Loucy (cell line): ENCODE measurements around the gene KRT76.

Experiments used
- H2AFZ ChIP-seq: fragments of 200-600 bp; sonication (generic); 2 replicates; pipeline ENCODE4 v1.6.0; 2016; ENCODE audit warnings: antibody characterized with exemption, mild to moderate bottlenecking, low read length, moderate library complexity
- H3F3A ChIP-seq: fragments of 200-600 bp; 2 replicates; pipeline ENCODE4 v1.6.0; 2016; ENCODE audit warnings: antibody characterized with exemption, low read depth, mild to moderate bottlenecking
- H3K27me3 ChIP-seq: fragments of 200-600 bp; sonication (generic); 2 replicates; pipeline ENCODE4 v1.6.1; 2014; ENCODE audit warnings: low read length, mild to moderate bottlenecking; ENCODE audit not compliant: insufficient read depth, poor library complexity, severe bottlenecking
- H3K36me3 ChIP-seq: fragments of 200-600 bp; sonication (generic); 2 replicates; pipeline ENCODE4 v1.6.1; 2016; ENCODE audit warnings: low read length; ENCODE audit not compliant: insufficient read depth
- H3K4me1 ChIP-seq: fragments of 200-600 bp; sonication (generic); 2 replicates; pipeline ENCODE4 v1.5.1; 2014; ENCODE audit warnings: low read length, mild to moderate bottlenecking; ENCODE audit not compliant: insufficient read depth, poor library complexity, severe bottlenecking
- H3K4me2 ChIP-seq: fragments of 200-600 bp; sonication (generic); 2 replicates; pipeline ENCODE4 v1.6.0; 2014; ENCODE audit warnings: antibody characterized with exemption, low read length, low read depth, mild to moderate bottlenecking; ENCODE audit not compliant: poor library complexity, severe bottlenecking
- H3K4me3 ChIP-seq: fragments of 200-600 bp; sonication (generic); 2 replicates; pipeline ENCODE4 v1.5.1; 2014; ENCODE audit warnings: low read length, mild to moderate bottlenecking, mixed read lengths; ENCODE audit not compliant: poor library complexity, severe bottlenecking
- H3K79me2 ChIP-seq: fragments of 200-600 bp; sonication (generic); 2 replicates; pipeline ENCODE4 v1.6.1; 2014; ENCODE audit warnings: low read length; ENCODE audit not compliant: insufficient read depth
- H3K9ac ChIP-seq: fragments of 200-600 bp; sonication (generic); 2 replicates; pipeline ENCODE4 v1.6.0; 2014; ENCODE audit warnings: mild to moderate bottlenecking, low read depth, low read length, moderate library complexity; ENCODE audit not compliant: poor library complexity, severe bottlenecking
- H3K9me2 ChIP-seq: fragments of 200-600 bp; sonication (generic); replicated peaks from 2 replicates; pipeline ENCODE4 v1.6.1; 2016; ENCODE audit warnings: low read depth, low read length, mixed read lengths
- H3K9me3 ChIP-seq: fragments of 200-600 bp; sonication (generic); 2 replicates; pipeline ENCODE4 v1.6.1; 2014; ENCODE audit warnings: mild to moderate bottlenecking, antibody characterized with exemption, low read length, low read depth; ENCODE audit not compliant: insufficient read depth
- H4K20me1 ChIP-seq: fragments of 200-600 bp; sonication (generic); 2 replicates; pipeline ENCODE4 v1.6.0; 2014; ENCODE audit warnings: antibody characterized with exemption, low read length, mild to moderate bottlenecking; ENCODE audit not compliant: insufficient read depth, poor library complexity, severe bottlenecking
- EZH2phosphoT487 ChIP-seq: fragments of 200-600 bp; IDR thresholded peaks from 2 replicates; pipeline ENCODE4 v1.6.1; 2018; ENCODE audit warnings: antibody characterized with exemption, mild to moderate bottlenecking, moderate library complexity, borderline replicate concordance
- TF ChIP-seq, protein P1 (sequence below): fragments of 200-600 bp; sonication (generic); conservative IDR thresholded peaks from 2 replicates; pipeline ENCODE4 v1.5.1; 2014; ENCODE audit warnings: mild to moderate bottlenecking, antibody characterized with exemption, low read length

Gene KRT76

DNA sequence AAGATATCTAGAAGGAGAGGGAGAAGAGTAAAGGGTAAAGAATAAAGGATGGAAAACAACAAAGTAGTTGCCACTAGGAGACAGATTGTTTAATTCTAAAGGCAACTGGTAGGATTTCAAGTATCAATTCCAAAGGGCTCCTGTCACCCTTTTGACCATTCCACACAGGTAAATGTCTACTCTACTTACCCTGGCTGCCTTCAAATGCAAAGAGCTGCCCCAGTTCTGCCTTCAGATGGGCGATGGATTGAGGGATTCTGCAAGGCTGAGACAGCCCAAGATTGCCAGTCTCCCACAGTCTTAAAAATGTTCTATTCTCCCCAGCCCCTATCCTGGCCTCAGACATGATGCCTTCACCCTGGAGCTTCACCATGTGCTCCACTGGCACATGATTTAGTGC, 11.4 kb downstream of the KRT76 start:
- Histone ChIP-seq H3K4me3 (no peak overlapping the region), H3K4me1 (no peaks in the 10 kb centered on the region), H3K27me3 (no peaks in the 10 kb centered on the region), H3K9ac (no peak overlapping the region), H3F3A (no peaks in the 10 kb centered on the region), H3K9me2 (no peaks in the 10 kb centered on the region), H2AFZ (no peak overlapping the region), H3K79me2 (no peaks in the 10 kb centered on the region), H3K36me3 (no peaks in the 10 kb centered on the region), H3K4me2 (no peak overlapping the region), H3K9me3 (no peaks in the 10 kb centered on the region; the same call in 1 of the 2 replicates), H4K20me1 (no peaks in the 10 kb centered on the region)
- TF ChIP-seq, protein P1, sequence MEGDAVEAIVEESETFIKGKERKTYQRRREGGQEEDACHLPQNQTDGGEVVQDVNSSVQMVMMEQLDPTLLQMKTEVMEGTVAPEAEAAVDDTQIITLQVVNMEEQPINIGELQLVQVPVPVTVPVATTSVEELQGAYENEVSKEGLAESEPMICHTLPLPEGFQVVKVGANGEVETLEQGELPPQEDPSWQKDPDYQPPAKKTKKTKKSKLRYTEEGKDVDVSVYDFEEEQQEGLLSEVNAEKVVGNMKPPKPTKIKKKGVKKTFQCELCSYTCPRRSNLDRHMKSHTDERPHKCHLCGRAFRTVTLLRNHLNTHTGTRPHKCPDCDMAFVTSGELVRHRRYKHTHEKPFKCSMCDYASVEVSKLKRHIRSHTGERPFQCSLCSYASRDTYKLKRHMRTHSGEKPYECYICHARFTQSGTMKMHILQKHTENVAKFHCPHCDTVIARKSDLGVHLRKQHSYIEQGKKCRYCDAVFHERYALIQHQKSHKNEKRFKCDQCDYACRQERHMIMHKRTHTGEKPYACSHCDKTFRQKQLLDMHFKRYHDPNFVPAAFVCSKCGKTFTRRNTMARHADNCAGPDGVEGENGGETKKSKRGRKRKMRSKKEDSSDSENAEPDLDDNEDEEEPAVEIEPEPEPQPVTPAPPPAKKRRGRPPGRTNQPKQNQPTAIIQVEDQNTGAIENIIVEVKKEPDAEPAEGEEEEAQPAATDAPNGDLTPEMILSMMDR = no peak
- TF ChIP-seq EZH2phosphoT487 = no peak

DNA sequence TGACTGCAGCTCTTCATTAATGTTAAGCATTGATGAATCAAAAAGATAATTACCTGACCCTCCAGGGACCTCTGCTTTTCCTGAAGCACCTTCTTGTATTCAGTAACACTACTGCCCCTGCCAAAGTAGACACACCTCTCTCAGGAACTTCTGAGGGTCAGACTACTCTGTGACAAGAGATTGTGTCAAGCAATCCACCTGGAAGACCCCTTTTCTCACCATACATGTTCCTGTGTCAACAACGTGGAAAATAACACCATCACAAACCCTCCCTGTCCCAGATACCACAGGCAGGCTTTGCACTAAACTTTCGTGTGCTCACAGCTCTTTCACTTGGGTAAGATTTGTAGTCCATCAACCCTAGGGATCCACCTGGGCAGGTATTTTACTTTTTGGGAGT, 13.2 kb downstream of the KRT76 start:
- Histone ChIP-seq H3F3A (no peaks in the 10 kb centered on the region), H3K9ac (no peak overlapping the region), H3K9me3 (peaks cover 5% of the 10 kb centered on the region; the same call in 1 of the 2 replicates), H3K79me2 (no peaks in the 10 kb centered on the region), H3K9me2 (no peaks in the 10 kb centered on the region), H3K4me2 (no peak overlapping the region), H3K27me3 (no peaks in the 10 kb centered on the region), H4K20me1 (no peaks in the 10 kb centered on the region), H3K36me3 (no peaks in the 10 kb centered on the region), H3K4me1 (no peaks in the 10 kb centered on the region), H2AFZ (no peak overlapping the region), H3K4me3 (no peak overlapping the region)
- TF ChIP-seq EZH2phosphoT487 = no peak
- TF ChIP-seq, protein P1 = no peak

DNA sequence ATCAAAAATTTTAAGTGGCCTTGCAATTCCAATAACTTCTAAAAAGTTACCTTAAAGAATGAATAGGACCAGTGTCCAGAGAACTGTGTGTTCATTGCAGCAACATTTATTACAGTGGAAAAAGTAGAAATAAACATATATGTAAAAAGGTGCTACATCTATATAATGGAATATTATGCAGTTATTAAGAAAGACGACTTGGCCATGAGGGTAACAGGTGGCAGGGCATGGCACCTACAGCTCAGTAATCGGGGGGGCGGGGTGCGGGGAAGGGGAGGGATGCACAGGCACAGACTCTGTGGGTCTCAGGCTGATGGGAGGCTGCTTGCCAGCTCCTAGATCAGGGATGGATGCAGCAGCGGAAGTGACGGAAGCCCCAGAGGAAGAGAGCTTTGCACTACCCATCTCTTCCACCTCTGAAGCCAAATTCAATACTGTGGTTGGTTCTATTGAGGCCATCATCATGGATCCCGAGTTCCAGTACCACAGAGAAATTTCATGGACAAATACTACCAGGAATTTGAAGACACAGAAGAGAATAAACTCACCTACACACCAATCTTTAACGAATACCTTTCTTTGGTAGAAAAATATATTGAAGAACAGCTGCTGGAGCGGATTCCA, 14.0 kb downstream of the KRT76 start:
- peaks cover 5% of the 10 kb centered on the region; the same call in 1 of the 2 replicates for H3K9me3 ChIP-seq
- no peaks in the 10 kb centered on the region for H3K9me2 ChIP-seq
- no peaks in the 10 kb centered on the region for H3K79me2 ChIP-seq
- no peak overlapping the region for H2AFZ ChIP-seq
- no peaks in the 10 kb centered on the region for H3K36me3 ChIP-seq
- no peaks in the 10 kb centered on the region for H3K27me3 ChIP-seq
- H3K4me2 ChIP-seq = no peak overlapping the region
- TF ChIP-seq, protein P1 = no peak
- no peak for TF ChIP-seq EZH2phosphoT487
- no peak overlapping the region for H3K4me3 ChIP-seq
- H3K9ac ChIP-seq = no peak overlapping the region
- H3K4me1 ChIP-seq = no peaks in the 10 kb centered on the region
- no peaks in the 10 kb centered on the region for H3F3A ChIP-seq
- no peaks in the 10 kb centered on the region for H4K20me1 ChIP-seq
